H1 (cell line): ENCODE data around the gene AKT1. TPM values are rescaled to one million over a fixed set of nuclear protein-coding genes. Genes with fewer than 3 reads are reported as not detected.

Source experiments
- CTCF ChIA-PET: fragments of 300-600 bp; sonication (Branson Sonifier 250); formaldehyde crosslinking; loops from one replicate; lab custom pipeline; 2021; ENCODE audit not compliant: partially characterized antibody; lab: Charles Lee
- POLR2A ChIA-PET: fragments of 300-600 bp; sonication (Branson Sonifier 250); formaldehyde crosslinking; loops from one replicate; lab custom pipeline; 2021; ENCODE audit warnings: inconsistent platforms; ENCODE audit not compliant: partially characterized antibody; lab: Charles Lee
- DNase-seq, 2 experiments: peaks; one replicate each; pipeline versions ENCODE4 v3.0.0 to v3.0.0-alpha.2; 2010 to 2022; ENCODE audit warnings: low spot score in 2 of 2, low read depth in 1 of 2, mixed read lengths in 1 of 2
- FAIRE-seq: peaks from 2 replicates; lab custom pipeline; 2011; peaks lifted over from hg19 to GRCh38; lab: Jason Lieb, UNC
- H2AFZ ChIP-seq: 2 replicates; pipeline ENCODE4 v1.8.1; 2012; ENCODE audit warnings: low read length, inconsistent platforms
- H2AK5ac ChIP-seq: 2 replicates; pipeline ENCODE4 v1.6.1; 2013; ENCODE audit warnings: low read depth, low read length
- H2BK120ac ChIP-seq: replicated peaks from 2 replicates; pipeline ENCODE3; 2013; ENCODE audit warnings: low read depth, low read length, inconsistent platforms
- H2BK12ac ChIP-seq: 2 replicates; pipeline ENCODE4 v1.6.1; 2013; ENCODE audit warnings: low read depth, low read length
- H2BK15ac ChIP-seq: 2 replicates; pipeline ENCODE4 v1.6.1; 2013; ENCODE audit warnings: low read length
- H2BK20ac ChIP-seq: 2 replicates; pipeline ENCODE4 v1.6.1; 2013; ENCODE audit warnings: low read length
- H2BK5ac ChIP-seq: 2 replicates; pipeline ENCODE4 v1.6.1; 2013; ENCODE audit warnings: low read depth, low read length
- H3K14ac ChIP-seq: 2 replicates; pipeline ENCODE4 v1.6.1; 2013; ENCODE audit warnings: inconsistent platforms; ENCODE audit not compliant: insufficient read length
- H3K18ac ChIP-seq: 2 replicates; pipeline ENCODE4 v1.6.1; 2013; ENCODE audit warnings: low read length; ENCODE audit errors: extremely low read depth
- H3K23ac ChIP-seq: 2 replicates; pipeline ENCODE4 v1.6.1; 2013; ENCODE audit warnings: inconsistent platforms; ENCODE audit not compliant: insufficient read length
- H3K23me2 ChIP-seq: 2 replicates; pipeline ENCODE4 v1.6.1; 2013; ENCODE audit warnings: low read depth, low read length
- H3K27ac ChIP-seq: 2 replicates; pipeline ENCODE4 v1.6.1; 2011; ENCODE audit warnings: low read depth, low read length, inconsistent platforms
- H3K27me3 ChIP-seq, 4 experiments: replicated peaks in 1 of 4; 1 replicate in 1 of 4; 2 replicates in 3 of 4; pipeline versions ENCODE4 v1.6.1 to v1.8.1; 2011 to 2013; ENCODE audit warnings: low read length in 3 of 4, mild to moderate bottlenecking in 3 of 4, inconsistent platforms in 2 of 4, mixed read lengths in 2 of 4, moderate library complexity in 1 of 4; ENCODE audit not compliant: control insufficient read depth in 3 of 4, insufficient read depth in 3 of 4; ENCODE audit errors: extremely low read depth in 1 of 4
- H3K36me3 ChIP-seq, 4 experiments: 2 replicates each; pipeline versions ENCODE4 v1.6.1 to v1.8.1; 2011 to 2013; ENCODE audit warnings: mild to moderate bottlenecking in 4 of 4, low read length in 3 of 4, moderate library complexity in 2 of 4, control low read depth in 1 of 4, inconsistent platforms in 1 of 4; ENCODE audit not compliant: insufficient read depth in 4 of 4, control insufficient read depth in 2 of 4
- H3K4ac ChIP-seq: replicated peaks from 2 replicates; pipeline ENCODE3; 2013; ENCODE audit warnings: low read length, low read depth, mixed read lengths, inconsistent platforms; ENCODE audit not compliant: insufficient read length
- H3K4me1 ChIP-seq, 4 experiments: replicated peaks in 1 of 4; 1 replicate in 1 of 4; 2 replicates in 3 of 4; pipeline versions ENCODE4 v1.6.1 to v1.8.1; 2011 to 2013; ENCODE audit warnings: low read length in 3 of 4, inconsistent platforms in 2 of 4, mixed read lengths in 1 of 4; ENCODE audit not compliant: insufficient read depth in 4 of 4, control insufficient read depth in 3 of 4
- H3K4me2 ChIP-seq, 2 experiments: 2 replicates each; pipeline versions ENCODE4 v1.6.1 to v1.8.1; 2011 to 2013; ENCODE audit warnings: low read depth in 2 of 2, low read length in 2 of 2, control low read depth in 1 of 2, inconsistent platforms in 1 of 2, mild to moderate bottlenecking in 1 of 2; ENCODE audit not compliant: insufficient read depth in 1 of 2
- H3K4me3 ChIP-seq, 4 experiments: fragments of 200-600, 300-600 bp in 1 of 4; sonication (generic), shearing (Covaris generic), sonication (Bioruptor Twin) in 1 of 4; 2 replicates each; pipeline versions ENCODE4 v1.5.1 to v1.8.1; 2011 to 2016; ENCODE audit warnings: low read length in 4 of 4, low read depth in 3 of 4, control low read depth in 2 of 4, inconsistent platforms in 2 of 4, mild to moderate bottlenecking in 2 of 4, mixed read lengths in 1 of 4, moderate library complexity in 1 of 4; ENCODE audit not compliant: insufficient read depth in 2 of 4; ENCODE audit errors: extremely low read depth in 1 of 4
- H3K56ac ChIP-seq: replicated peaks from 2 replicates; pipeline ENCODE3; 2013; ENCODE audit warnings: low read depth, mild to moderate bottlenecking, mixed read lengths, low read length, inconsistent platforms; ENCODE audit not compliant: insufficient read length
- H3K79me1 ChIP-seq: 2 replicates; pipeline ENCODE4 v1.6.1; 2013; ENCODE audit warnings: low read depth, low read length, control low read depth
- H3K79me2 ChIP-seq, 2 experiments: 2 replicates each; pipeline versions ENCODE4 v1.6.1 to v1.8.1; 2012 to 2013; ENCODE audit warnings: low read length in 2 of 2, mild to moderate bottlenecking in 2 of 2, inconsistent platforms in 1 of 2; ENCODE audit not compliant: insufficient read depth in 2 of 2, control insufficient read depth in 1 of 2
- H3K9ac ChIP-seq, 4 experiments: replicated peaks in 1 of 4; 1 replicate in 1 of 4; 2 replicates in 3 of 4; pipeline versions ENCODE4 v1.6.1 to v1.8.1; 2011 to 2013; ENCODE audit warnings: low read depth in 3 of 4, low read length in 3 of 4, control low read depth in 2 of 4, mild to moderate bottlenecking in 2 of 4, moderate library complexity in 2 of 4, inconsistent platforms in 1 of 4; ENCODE audit errors: extremely low read depth in 1 of 4
- H3K9me3 ChIP-seq, 2 experiments: 2 replicates each; pipeline versions ENCODE4 v1.6.1 to v1.8.1; 2012 to 2013; ENCODE audit warnings: mild to moderate bottlenecking in 2 of 2, moderate library complexity in 2 of 2, control low read depth in 1 of 2, inconsistent platforms in 1 of 2, low read depth in 1 of 2, low read length in 1 of 2, mixed read lengths in 1 of 2; ENCODE audit not compliant: insufficient read depth in 2 of 2
- H4K20me1 ChIP-seq, 2 experiments: replicated peaks in 1 of 2; 2 replicates each; pipeline versions ENCODE3 to v1.8.1; 2011 to 2013; ENCODE audit warnings: inconsistent platforms in 2 of 2, low read length in 2 of 2, mild to moderate bottlenecking in 1 of 2; ENCODE audit not compliant: insufficient read depth in 2 of 2, control insufficient read depth in 1 of 2
- H4K5ac ChIP-seq: 2 replicates; pipeline ENCODE4 v1.6.1; 2013; ENCODE audit warnings: low read length, low read depth, mixed read lengths, inconsistent platforms; ENCODE audit not compliant: insufficient read length
- H4K8ac ChIP-seq: 2 replicates; pipeline ENCODE4 v1.8.0; 2013; ENCODE audit warnings: mild to moderate bottlenecking, moderate library complexity, low read length, inconsistent platforms; ENCODE audit not compliant: insufficient read depth; ENCODE audit errors: extremely low read depth
- H4K91ac ChIP-seq: replicated peaks from 2 replicates; pipeline ENCODE3; 2013; ENCODE audit warnings: low read length, mixed read lengths, inconsistent platforms; ENCODE audit not compliant: insufficient read length
- ATF3 ChIP-seq: IDR thresholded peaks from 2 replicates; pipeline ENCODE4 v1.6.1; 2011; ENCODE audit warnings: low read depth, mild to moderate bottlenecking, low read length; ENCODE audit not compliant: insufficient read depth
- CTCF ChIP-seq, 3 experiments: IDR thresholded peaks; 1 replicate in 2 of 3; 2 replicates in 1 of 3; pipeline versions ENCODE4 v1.5.1 to v1.6.1; 2011; ENCODE audit warnings: low read length in 3 of 3, mild to moderate bottlenecking in 3 of 3, inconsistent platforms in 2 of 3, low read depth in 1 of 3, moderate library complexity in 1 of 3; ENCODE audit not compliant: insufficient read depth in 1 of 3; ENCODE audit errors: control extremely low read depth in 1 of 3
- EGR1 ChIP-seq: IDR thresholded peaks from 2 replicates; pipeline ENCODE4 v1.6.1; 2011; ENCODE audit warnings: low read depth, low read length, borderline replicate concordance
- JUN ChIP-seq: IDR thresholded peaks from 2 replicates; pipeline ENCODE4 v1.6.1; 2011; ENCODE audit warnings: low read depth, mild to moderate bottlenecking, improper control_type of control experiment, low read length
- POLR2AphosphoS5 ChIP-seq: IDR thresholded peaks from 2 replicates; pipeline ENCODE4 v1.6.1; 2011; ENCODE audit warnings: low read depth, low read length
- RAD21 ChIP-seq, 2 experiments: IDR thresholded peaks in 1 of 2; conservative IDR thresholded peaks in 1 of 2; 2 replicates each; pipeline ENCODE4 v1.6.1; 2011; ENCODE audit warnings: low read depth in 2 of 2, low read length in 2 of 2, improper control_type of control experiment in 1 of 2, inconsistent platforms in 1 of 2, mild to moderate bottlenecking in 1 of 2, moderate library complexity in 1 of 2
- WGBS, 2 experiments: shearing (Covaris generic) in 1 of 2; methylation state at CpG; one replicate each; pipeline versions ENCODE4 v1.1.6 to v1.1.7; 2013 to 2015; ENCODE audit warnings: low lambda C conversion rate in 2 of 2, mixed read lengths in 2 of 2, inconsistent platforms in 1 of 2, low coverage in 1 of 2, missing lambda C conversion rate in 1 of 2; ENCODE audit not compliant: insufficient replicate concordance in 2 of 2, insufficient coverage in 1 of 2, insufficient read length in 1 of 2; ENCODE audit errors: extremely low coverage in 1 of 2, missing lambda C conversion rate in 1 of 2; 5-methylcytosine and 5-hydroxymethylcytosine counted together
- polyA plus RNA-seq, 7 experiments: library from polyadenylated mRNA; depleted of rRNA in 3 of 7; stranded (reverse) in 5 of 7; unstranded in 2 of 7; fragments of >200 nt in 5 of 7; fragments of 200-250 nt in 2 of 7; gene quantifications; 1 replicate in 5 of 7; 2 replicates in 1 of 7; 4 replicates in 1 of 7; pipeline versions ENCODE4 v1.2.1 to v1.2.3, GENCODE V29; 2011 to 2013; ENCODE audit warnings: missing spikeins in 2 of 7, mixed read lengths in 2 of 7
- total RNA-seq: library from RNA; stranded (reverse); fragmentation: NEBNext Ultra II Directional; extraction: Animal tissue kit (Norgen Biotek cat#: 25700); gene quantifications from 2 replicates; pipeline ENCODE4 v1.2.1, GENCODE V29; 2021

AKT1 gene
- total and polyA plus RNA-seq, 2 of the 8 experiments (the other 6 are each of a cell fraction or from before 2014, with no cell fraction given): 68.1 to 71.5 TPM

- Histone ChIP-seq H2BK120ac (no peak overlapping the region), H3K4ac (no peak overlapping the region), H4K91ac (no peak overlapping the region), H4K8ac (no peak overlapping the region), H3K9me3 (peaks cover 11 to 17% of the 10 kb centered on the region in 2 experiments; a peak in 2 of 4 replicates), H3K36me3 (peaks cover 0 to 27% (median 12%) of the 10 kb centered on the region in 4 experiments; a peak in 7 of 8 replicates), H2BK15ac (no peak overlapping the region), H3K23ac (no peak overlapping the region)
- TF ChIP-seq JUN (no peak), ATF3 (no peak), RAD21 (IDR thresholded peaks at IDR 0.05 in 1 of 2, conservative IDR thresholded peaks at IDR 0.05 in 1 of 2; ENCODE audit: low read depth in 2 of 2, low read length in 2 of 2) (peak in 1 of 2 experiments; percentile 26; a peak in 1 of 4 replicates), POLR2AphosphoS5 (0 out of 2 replicates have a peak, but pooled peaks have one; percentile 15), CTCF (IDR thresholded peaks at IDR 0.05; ENCODE audit: control extremely low read depth in 1 of 3, insufficient read depth in 1 of 3, low read depth in 1 of 3, low read length in 3 of 3) (peak in 2 of 3 experiments; percentile 15 to 36; a peak in 2 of 4 replicates), EGR1 (0 out of 2 replicates have a peak, but pooled peaks have one; percentile 36)
- TF ChIP-seq, all 59 proteins: peak for 4
- Histone ChIP-seq H4K5ac (no peak overlapping the region), H3K18ac (no peak overlapping the region), H4K20me1 (peaks cover 5 to 23% of the 10 kb centered on the region in 2 experiments), H3K14ac (no peak overlapping the region), H2AFZ (no peak overlapping the region), H2BK20ac (no peak overlapping the region), H3K4me2 (no peak overlapping the region), H3K4me3 (no peak overlapping the region), H3K27me3 (no peaks in the 10 kb centered on the region), H3K79me1 (no peaks in the 10 kb centered on the region), H3K56ac (no peak overlapping the region), H3K23me2 (no peaks in the 10 kb centered on the region), H3K27ac (no peak overlapping the region; the same call in 1 of the 2 replicates), H2BK12ac (no peak overlapping the region), H3K4me1 (peaks cover 0 to 9% (median 6%) of the 10 kb centered on the region in 4 experiments; a peak in 6 of 7 replicates), H2AK5ac (no peak overlapping the region), H2BK5ac (no peak overlapping the region), H3K9ac (no peak overlapping the region), H3K79me2 (no peaks in the 10 kb centered on the region)
- 93% methylated on average over 39 of the region's 46 CpGs; no CpG with 5 or more reads in 1 of the 2 experiments for WGBS, 2 experiments
- no peak for DNase-seq
- no peak for FAIRE-seq
- POLR2A ChIA-PET: interaction anchor here (3.5 kb wide), 1 partner anchor 21 kb away, joined by 10 read pairs; the partner anchor contains the start of gene SIVA1
- CTCF ChIA-PET: interaction anchor here (1.2 to 7.8 kb wide), 4 partner anchors 19 to 48 kb away, joined by 3 to 110 read pairs (median 24); partner anchors contain the start of gene AKT1
Measured at GRCh38 chr14:104773505-104774452, 21.8 kb downstream of the AKT1 start.
